Left lobe of liver (tissue), 2 donors: ENCODE data around the gene ZNF74. TPM values are rescaled to one million over a fixed set of nuclear protein-coding genes. Genes with fewer than 3 reads are reported as not detected.
A peak's percentile ranks its signal among the peaks of the same experiment; 100 is the strongest.
"Not testable (repeated sequence)": the region's sequence is repeated elsewhere in the genome, so short reads cannot be mapped to it uniquely, and the experiment has no call there.

ENCODE experiments used
- ATAC-seq: fragments of 200-7000 bp; cut with Tn5 transposase; one replicate; pipeline ENCODE4 v1.9.1; 2020; ENCODE audit warnings: mild to moderate bottlenecking, moderate library complexity
- DNase-seq: peaks from one replicate; pipeline ENCODE4 v3.0.0-alpha.2; 2020; ENCODE audit warnings: low spot score
- total RNA-seq: library from RNA; stranded (reverse); gene quantifications from one replicate; pipeline ENCODE4 v1.2.1, GENCODE V29; 2021
- donor health status: DM: no; HTN: no; CAD: no; lungs with moderate emphysema.
- donor health status: DM: no; HTN: yes; CAD: no.

ZNF74 gene
- total RNA-seq, 1 donor from 2014 or later: 5.7 TPM

- DNase-seq (no peak), ATAC-seq (no peak)
Observed at GRCh38 chr22:20399866-20400605, 6.1 kb downstream of the ZNF74 start.

DNA sequence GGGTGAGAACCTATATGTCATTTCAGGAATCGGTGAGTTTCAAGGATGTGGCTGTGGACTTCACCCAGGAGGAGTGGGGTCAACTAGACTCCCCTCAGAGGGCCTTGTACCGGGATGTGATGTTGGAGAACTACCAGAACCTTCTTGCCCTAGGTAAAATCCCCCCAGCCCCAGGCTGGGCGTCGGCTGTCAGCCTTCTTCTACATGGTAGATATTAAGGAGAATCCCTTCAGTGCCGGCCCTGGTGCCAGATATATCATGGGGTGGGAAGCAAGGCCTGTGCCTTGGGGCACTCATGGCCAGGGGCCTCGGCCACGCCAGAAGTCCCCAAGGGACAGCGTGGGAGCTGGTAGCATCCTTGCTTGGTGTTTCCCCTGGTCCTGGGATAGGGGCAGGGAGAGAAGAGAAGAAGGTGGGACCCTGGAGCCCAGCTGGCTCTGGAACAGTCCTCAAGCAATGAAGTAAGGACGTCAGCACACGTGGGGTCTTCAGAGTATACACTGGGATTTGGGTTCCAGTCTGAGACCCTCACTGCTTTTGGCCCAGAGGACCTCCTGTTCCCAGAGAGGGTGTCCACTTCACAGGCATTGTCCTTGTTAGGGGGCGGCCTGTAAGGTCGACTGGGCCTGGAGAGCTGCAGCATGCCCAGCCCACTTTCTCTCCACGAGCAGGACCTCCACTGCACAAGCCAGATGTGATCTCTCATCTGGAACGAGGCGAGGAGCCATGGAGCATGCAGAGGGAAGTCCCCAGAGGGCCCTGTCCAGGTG, 6.8 kb downstream of the ZNF74 start:
- DNase-seq (peak; percentile 37), ATAC-seq (no peak)

DNA sequence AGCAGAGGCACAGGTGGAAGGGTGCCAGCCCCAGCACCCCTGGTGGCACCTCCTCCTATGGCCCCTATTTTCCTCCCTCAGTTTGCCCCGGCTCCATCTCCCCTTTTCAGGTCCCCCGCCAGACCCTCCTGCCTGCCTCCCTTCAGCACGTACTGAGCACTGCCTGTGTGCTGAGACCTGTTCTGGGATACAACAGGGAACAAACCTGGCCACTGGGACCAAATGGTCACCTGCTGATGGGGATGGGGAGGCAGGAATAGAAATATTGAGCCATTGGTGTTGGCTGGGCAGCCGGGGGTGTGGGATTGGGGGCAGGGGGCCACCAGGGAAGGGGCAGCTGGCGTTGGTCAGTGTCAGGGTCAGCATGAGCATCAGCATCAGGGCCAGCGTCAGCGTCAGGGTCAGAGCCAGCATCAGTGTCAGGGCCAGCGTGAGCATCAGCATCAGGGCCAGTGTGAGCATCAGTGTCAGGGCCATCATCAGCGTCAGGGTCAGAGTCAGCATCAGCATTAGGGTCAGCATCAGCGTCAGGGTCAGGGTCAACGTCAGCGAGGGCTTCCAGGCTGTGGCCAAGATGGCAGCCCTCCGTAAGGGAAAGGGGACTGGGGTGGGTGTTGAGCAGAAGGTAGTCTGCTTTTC, 7.5 kb downstream of the ZNF74 start:
- DNase-seq: peak; percentile 40
- no peak for ATAC-seq

DNA sequence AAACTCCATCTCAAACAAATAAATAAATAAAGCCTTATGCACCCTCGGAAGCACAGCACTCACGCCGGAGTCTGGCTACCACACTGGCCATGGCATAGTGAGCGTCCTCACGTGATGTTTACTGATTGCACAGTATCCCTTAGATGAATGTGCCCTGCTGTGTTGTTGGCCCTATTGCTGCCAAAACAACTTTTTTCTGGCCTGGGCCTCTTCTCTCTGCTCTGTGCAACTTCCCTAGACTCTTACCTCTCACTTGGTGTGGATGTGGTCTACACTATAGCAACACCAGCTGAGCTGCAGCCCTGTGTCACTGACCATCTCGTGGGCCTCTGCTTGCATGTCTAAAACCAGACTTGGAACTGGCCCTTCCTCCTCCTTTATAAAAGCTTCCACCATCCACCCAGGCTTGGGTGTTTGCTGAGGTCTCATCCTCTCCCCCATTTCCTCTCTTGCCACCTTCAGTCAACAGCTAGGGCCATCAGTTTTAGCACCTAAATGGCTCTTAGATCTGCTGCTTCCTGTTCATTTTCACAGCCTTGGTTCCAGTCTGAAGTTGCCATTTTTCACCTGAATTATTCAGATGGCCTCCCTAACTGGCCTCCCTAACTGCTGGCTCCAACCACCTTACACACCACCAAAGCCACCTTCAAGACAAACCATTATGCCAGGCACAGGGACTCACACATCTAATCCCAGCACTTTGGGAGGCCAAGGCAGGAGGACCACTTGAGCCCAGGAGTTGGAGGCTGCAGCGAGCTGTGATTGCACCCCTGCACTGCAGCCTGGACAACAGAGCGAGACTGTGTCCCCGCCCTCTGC, 9.2 kb downstream of the ZNF74 start:
- ATAC-seq (peak; percentile 94), DNase-seq (peak; percentile 84)

DNA sequence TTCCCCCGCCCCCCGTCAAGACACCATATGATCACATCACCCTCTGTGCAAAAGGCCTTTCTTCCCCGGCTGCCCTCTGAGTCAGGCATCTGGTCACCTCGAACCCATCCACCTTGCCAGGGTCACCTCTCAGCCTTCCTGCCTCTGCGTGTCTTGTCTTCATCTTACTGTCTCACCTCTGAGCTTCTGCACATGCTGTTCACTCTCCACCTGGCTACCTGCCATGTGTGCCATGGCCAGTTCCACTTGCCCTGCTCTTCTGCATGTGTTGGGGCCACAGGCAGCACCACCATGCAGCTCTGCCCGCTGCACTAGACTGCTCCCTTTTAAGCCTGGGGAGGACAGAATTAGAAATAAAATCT, 9.8 kb downstream of the ZNF74 start:
- no peak for ATAC-seq

GRCh38 chr22:20404881-20405280, 10.9 kb downstream of the ZNF74 start:
- no peak for ATAC-seq
- peak; percentile 15 for DNase-seq

More for the DNA sequence above, 9.8 kb downstream of the ZNF74 start:
- DNase-seq: peak; percentile 51

- ATAC-seq (no peak), DNase-seq (peak; percentile 43)
Observed at GRCh38 chr22:20405291-20405930, 11.5 kb downstream of the ZNF74 start.

GRCh38 chr22:20405931-20406685, 12.2 kb downstream of the ZNF74 start:
- no peak for ATAC-seq

GRCh38 chr22:20406686-20407408, 12.9 kb downstream of the ZNF74 start:
- ATAC-seq: no peak
- peak; percentile 12 for DNase-seq

More at GRCh38 chr22:20405931-20406685, 12.2 kb downstream of the ZNF74 start:
- peak; percentile 35 for DNase-seq

GRCh38 chr22:20407829-20408228, 13.9 kb downstream of the ZNF74 start:
- DNase-seq (peak; percentile 35), ATAC-seq (no peak)

GRCh38 chr22:20408891-20409290, 14.9 kb downstream of the ZNF74 start:
- DNase-seq: peak; percentile 8

GRCh38 chr22:20409385-20409784, 15.4 kb downstream of the ZNF74 start:
- peak; percentile 7 for DNase-seq
- not testable (repeated sequence) for ATAC-seq

More at GRCh38 chr22:20408891-20409290, 14.9 kb downstream of the ZNF74 start:
- no peak for ATAC-seq

GRCh38 chr22:20412474-20413216, 18.7 kb downstream of the ZNF74 start:
- DNase-seq (no peak), ATAC-seq (no peak)

DNA sequence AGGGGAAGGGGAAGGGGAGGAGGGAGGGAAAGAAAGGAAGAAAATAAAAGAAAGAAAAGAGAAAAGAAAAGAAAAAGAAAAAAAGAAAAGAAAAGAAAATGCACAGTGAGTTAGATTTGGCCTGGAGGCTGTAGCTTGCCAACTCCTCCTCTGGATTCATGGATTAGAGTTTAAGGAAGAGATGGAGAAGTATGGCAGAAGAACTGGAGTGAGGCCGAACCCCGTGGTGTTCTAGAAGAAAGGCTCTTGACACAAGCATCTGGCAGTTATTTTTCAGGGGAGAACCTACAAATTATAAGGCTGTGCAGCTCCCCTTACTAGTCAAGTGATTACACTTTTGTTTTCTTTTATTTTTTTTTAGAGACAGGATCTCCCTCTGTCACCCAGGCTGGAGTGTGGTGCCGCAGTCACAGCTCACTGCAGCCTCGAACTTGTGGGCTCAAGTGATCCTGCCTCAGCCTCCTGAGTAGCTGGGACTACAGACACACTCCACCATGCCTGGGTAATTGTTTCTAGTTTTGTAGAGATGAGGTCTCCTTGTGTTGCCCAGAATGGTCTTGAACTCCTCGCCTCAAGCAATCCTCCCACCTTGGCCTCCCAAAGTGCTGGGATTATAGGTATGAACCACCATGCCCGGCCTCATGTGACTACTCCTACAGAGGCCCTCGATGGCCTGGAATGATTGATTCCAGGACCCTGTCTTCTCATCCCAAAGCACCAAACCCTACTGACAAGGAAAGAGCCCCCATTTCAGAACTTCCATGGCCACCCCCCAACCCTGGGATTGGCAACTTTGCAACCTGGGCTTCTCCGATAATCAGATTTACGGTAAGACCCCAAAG, 19.5 kb downstream of the ZNF74 start:
- ATAC-seq: no peak
- DNase-seq: no peak

DNA sequence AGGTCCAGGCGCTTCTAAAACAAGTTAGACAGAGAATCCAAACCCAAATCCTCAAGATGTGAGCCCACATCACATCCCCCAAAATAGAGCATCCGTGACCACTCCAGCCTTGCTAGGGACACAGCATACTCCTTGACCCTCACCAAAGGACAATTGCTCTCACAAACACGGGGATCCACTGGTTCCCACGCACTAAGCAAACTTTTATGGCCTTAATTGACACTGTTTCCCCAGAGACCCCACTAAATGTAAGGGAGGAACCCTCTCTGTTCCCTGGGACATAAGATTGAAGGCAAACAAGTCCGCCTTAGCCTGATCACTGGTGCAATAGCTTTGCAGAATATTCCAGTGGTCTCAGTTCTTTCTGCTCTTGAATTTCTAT, 20.1 kb downstream of the ZNF74 start:
- no peak for ATAC-seq
- DNase-seq: no peak

DNA sequence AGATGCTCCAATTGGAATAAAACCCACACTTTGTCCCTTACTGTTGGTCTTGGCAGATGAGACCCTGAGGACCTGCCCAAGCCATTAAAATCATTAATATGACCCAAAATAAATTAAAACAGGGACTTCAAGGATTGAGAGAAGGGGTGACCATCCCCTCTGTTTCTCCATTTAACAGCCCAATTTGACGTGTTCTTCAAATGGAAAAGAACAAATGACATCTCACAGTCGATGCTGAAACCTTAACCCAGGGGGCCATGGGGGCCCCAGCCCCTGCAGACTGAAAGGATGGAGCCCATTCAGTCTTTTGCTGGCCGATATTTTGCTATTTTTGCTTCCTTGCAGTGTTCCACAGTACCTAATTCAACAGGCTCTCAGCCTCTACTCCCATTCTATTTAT, 20.5 kb downstream of the ZNF74 start:
- ATAC-seq: no peak
- DNase-seq: no peak

DNA sequence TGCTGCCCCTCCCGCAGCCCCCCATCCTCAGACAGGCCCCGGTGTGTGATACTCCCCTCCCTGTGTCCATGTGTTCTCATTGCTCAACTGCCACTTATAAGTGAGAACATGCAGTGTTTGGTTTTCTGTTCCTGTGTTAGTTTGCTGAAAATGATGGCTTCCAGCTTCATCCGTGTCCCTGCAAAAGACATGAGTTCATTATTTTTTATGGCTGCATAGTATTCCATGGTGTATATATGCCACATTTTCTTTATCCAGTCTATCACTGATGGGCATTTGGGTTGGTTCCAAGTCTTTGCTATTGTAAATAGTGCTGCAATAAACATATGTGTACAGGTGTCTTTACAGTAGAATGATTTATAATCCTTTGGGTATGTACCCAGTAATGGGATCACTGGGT, 21.3 kb downstream of the ZNF74 start:
- not testable (repeated sequence) for ATAC-seq, DNase-seq
